GM20431 (cell line): ENCODE measurements around the gene FOXI3.

ENCODE experiments used
- in situ Hi-C: fragments of 300-500 bp; cut with MseI, MboI; formaldehyde crosslinking; loops from one replicate; pipeline ENCODE4 v1.15.0; 2020; ENCODE audit warnings: low sequenced_read_pairs; ENCODE audit not compliant: unreplicated experiment

FOXI3 gene

DNA sequence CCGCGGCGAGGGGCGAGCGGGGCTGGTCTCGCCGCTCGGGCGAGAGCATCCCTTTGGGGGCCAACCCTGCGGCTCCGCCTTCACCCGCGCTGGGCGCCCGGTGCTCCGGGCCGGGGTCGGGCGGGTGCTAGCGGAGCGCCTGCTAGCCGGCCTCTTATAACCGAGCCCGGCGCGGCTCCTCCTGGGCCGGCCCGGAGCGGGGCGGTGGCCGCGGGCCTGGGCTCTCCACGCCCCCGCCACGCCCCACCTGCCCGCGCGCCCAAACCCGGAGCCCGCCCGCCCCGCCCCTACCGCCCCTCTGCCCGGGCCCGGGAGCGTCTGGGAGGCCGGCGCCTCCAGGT, at the start of gene FOXI3:
FOXI3 (minus strand) TSS at position 129 of the 341 bp plus-strand sequence. CDS start 158 bp downstream, outside the sequence.
- in situ Hi-C loops: no loop called here

DNA sequence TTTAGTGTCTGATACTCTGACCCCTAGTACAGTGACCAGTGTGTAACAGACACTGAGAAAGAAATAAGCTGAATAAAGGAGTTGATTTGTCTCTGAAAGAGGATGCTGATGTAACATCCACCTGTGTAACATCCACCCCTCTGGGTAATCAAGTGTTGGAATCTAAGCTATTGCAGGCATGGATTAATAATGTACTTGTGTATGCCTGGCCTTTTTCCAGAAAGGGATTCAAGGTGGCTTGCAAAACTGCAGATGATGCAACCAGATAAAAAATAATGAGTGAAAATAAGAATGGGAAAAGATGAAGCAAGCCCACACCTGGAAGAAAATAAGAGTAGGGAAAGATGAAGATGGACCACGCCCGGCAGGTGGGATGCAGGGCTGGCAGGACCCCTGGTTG, 48.2 kb upstream of the FOXI3 start:
- in situ Hi-C loops: no loop called here

- in situ Hi-C loops: no loop called here
Observed at GRCh38 chr2:88499204-88499603, 46.7 kb upstream of the FOXI3 start.

- in situ Hi-C loops: no loop called here
Observed at GRCh38 chr2:88493481-88493880, 41.0 kb upstream of the FOXI3 start.

GRCh38 chr2:88492002-88492401, 39.5 kb upstream of the FOXI3 start:
- in situ Hi-C loops: no loop called here

DNA sequence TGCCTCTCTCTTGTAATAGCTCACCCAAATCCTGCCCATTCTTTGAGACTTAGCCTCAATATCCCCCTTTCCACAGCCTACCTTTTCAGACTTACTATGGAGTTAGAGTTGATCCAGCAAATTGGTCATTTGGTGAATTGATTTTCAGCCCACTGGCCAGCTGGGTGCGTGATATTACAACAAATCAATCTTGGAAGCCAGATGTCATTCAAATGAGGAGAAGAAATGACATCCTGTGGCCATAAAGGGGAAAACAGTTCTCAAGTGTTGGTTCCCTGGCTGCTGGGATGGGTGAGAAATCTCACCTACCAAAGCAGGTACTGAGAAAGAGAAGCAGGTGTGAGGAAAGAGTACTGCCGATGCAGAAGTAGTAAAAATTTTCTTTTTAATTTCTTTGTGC, 36.7 kb upstream of the FOXI3 start:
- in situ Hi-C loops: no loop called here

- in situ Hi-C loops: no loop called here
Observed at GRCh38 chr2:88483200-88483599, 30.7 kb upstream of the FOXI3 start.

GRCh38 chr2:88481691-88482336, 29.3 kb upstream of the FOXI3 start:
- in situ Hi-C loops: no loop called here

DNA sequence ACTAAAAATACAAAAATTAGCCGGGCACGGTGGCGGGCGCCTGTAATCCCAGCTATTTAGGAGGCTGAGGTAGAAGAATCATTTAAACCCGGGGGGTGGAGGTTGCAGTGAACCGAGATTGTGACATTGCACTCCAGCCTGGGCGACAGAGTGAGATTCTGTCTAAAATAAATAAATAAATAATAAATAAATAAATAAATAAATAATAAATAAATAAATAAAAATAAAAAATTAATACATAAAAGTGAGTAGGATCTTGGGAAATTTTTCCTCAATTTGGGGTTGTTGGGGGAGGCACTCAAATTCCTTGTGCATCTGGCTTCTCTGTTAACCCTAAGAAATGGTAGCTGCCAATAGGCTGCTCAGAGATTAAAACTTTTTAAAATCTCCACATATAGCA, 20.3 kb upstream of the FOXI3 start:
- in situ Hi-C loops: no loop called here

DNA sequence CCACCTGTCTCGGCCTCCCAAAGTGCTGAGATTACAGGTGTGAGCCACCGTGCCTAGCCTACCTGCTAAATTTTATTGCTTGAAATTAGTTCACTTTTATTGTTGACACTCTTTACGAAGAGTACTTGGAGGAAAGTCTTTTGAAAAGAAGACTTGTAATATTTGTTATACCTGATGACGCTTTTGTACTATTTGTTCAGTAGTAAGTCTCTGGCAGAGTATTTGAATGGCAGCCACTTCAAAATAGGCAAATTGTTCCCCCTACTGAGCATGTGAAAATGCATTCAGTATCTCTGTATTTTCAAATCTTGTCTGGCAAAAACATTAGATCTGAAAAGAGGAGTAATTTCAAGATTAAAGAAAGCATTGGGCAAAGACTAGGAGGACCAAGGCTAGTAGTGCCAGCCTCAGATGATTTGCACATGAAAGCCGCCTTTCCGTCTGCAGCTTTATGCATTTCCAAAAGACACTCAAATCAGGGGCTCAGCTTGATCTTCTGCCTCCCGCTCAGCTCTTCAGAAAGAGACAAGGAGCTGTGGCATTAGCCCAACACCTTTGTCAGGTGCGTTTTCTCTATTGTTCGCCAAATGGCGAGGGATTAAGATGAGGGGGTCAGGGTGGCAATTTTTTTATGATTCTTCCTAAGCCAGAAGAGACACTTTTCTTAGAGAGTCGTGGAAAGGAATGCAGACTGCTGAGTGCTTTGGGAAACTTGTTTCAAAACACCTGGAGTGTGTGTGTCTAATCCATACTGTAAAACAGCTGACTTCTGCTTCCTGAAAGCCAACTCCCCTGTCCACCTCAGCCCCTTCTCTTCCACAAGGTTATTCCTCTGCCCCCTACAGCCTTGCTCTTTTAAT, 18.8 kb upstream of the FOXI3 start:
- in situ Hi-C loops: no loop called here

- in situ Hi-C loops: no loop called here
Observed at GRCh38 chr2:88469202-88470114, 17.0 kb upstream of the FOXI3 start.

- in situ Hi-C loops: no loop called here
Observed at GRCh38 chr2:88464153-88464552, 11.7 kb upstream of the FOXI3 start.

GRCh38 chr2:88458633-88459032, 6.1 kb upstream of the FOXI3 start:
- in situ Hi-C loops: no loop called here

DNA sequence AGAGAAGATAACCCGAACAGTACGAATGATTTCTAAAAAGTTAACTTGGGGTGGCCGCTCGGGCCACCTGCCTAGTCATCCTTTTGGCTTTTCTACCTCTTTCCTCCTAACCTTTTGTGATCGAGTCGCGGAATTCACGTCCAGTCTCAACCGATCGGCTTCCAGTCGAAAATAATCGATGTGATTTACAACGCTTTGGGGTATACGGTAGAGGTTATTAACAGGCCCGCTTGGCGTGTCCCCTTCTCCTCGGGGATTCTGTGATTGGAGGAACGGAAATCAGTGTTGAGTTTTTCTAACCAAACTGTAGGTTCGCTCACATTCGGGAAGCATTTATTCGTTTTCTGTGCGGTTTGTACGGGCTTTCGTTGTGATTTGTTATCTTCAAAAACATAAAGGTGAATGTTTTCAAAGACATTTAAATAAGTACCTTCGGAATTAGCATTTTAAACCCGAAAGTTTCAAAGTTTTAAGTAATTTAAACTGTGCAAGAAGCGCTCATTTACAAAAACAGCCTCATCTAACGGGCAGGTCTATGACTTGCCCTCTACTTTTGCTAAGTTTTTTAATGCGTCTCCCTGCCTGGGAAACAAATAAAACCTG, 588 bp upstream of the FOXI3 start:
- in situ Hi-C loops: no loop called here

DNA sequence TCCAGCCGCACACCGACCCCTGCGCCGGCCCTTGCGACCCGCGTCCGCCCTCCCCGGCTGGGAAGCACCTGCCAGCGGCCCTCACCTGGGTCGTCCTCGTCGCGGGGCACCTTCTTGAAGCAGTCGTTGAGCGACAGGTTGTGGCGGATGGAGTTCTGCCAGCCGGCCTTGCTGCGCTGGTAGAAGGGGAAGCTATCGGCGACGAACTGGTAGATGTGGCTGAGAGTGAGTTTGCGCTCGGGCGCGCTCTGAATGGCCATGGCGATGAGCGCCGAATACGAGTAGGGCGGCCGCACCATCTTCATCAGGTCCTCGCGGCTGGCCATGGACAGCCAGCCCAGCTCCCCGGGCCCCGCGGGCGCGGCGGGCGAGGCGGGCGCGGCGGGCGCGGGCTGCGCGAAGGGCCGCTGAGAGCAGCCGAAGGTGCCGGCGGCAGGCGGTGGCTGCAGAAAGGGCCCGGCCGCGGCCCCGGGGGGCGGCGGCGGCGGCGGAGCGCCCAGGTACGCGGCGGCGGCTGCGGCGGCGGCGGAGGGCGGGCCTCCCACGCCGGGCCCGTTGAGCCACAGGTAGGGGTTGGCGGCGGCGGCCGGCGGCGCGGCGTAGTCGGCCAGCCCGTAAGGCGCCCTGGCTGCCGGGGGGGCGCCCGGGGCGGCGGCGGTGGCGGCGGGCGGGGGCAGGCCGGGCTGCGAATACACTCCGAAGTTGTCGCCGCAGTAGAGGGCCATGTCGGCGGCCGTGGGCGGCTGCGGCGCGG, 505 bp downstream of the FOXI3 start:
- in situ Hi-C loops: no loop called here

- in situ Hi-C loops: no loop called here
Observed at GRCh38 chr2:88450925-88451810, 1.3 kb downstream of the FOXI3 start.

- in situ Hi-C loops: no loop called here
Observed at GRCh38 chr2:88450186-88450585, 2.3 kb downstream of the FOXI3 start.

GRCh38 chr2:88448248-88448647, 4.2 kb downstream of the FOXI3 start:
- in situ Hi-C loops: no loop called here
